Hepatocyte (in vitro differentiated cells): ENCODE measurements around the gene PITX3. TPM values are rescaled to one million over a fixed set of nuclear protein-coding genes. Genes with fewer than 3 reads are reported as not detected.

Experiments used
- DNase-seq: peaks from one replicate; pipeline ENCODE4 v3.0.0-alpha.2; 2016; ENCODE audit warnings: low spot score
- H2AFZ ChIP-seq: fragments of 200-600 bp; sonication (generic); 2 replicates; pipeline ENCODE4 v1.6.0; 2016; ENCODE audit warnings: antibody characterized with exemption, mild to moderate bottlenecking
- H3K27ac ChIP-seq: fragments of 200-600 bp; sonication (generic); 2 replicates; pipeline ENCODE4 v1.5.1; 2016; ENCODE audit warnings: mild to moderate bottlenecking
- H3K27me3 ChIP-seq: fragments of 200-600 bp; sonication (generic); 2 replicates; pipeline ENCODE4 v1.6.1; 2016
- H3K36me3 ChIP-seq: fragments of 200-600 bp; sonication (generic); replicated peaks from 2 replicates; pipeline ENCODE4 v1.5.1; 2016; ENCODE audit warnings: low read depth; ENCODE audit not compliant: insufficient read depth
- H3K4me1 ChIP-seq: fragments of 200-600 bp; sonication (generic); 2 replicates; pipeline ENCODE4 v1.5.1; 2016; ENCODE audit warnings: mild to moderate bottlenecking, moderate library complexity; ENCODE audit not compliant: insufficient read depth
- H3K4me2 ChIP-seq: fragments of 200-600 bp; sonication (generic); 2 replicates; pipeline ENCODE4 v1.6.0; 2016
- H3K4me3 ChIP-seq: fragments of 200-600 bp; sonication (generic); 2 replicates; pipeline ENCODE4 v1.5.1; 2016; ENCODE audit warnings: mild to moderate bottlenecking
- H3K79me2 ChIP-seq: fragments of 200-600 bp; sonication (generic); 2 replicates; pipeline ENCODE4 v1.6.0; 2017; ENCODE audit warnings: mild to moderate bottlenecking
- H3K9me2 ChIP-seq: fragments of 200-600 bp; sonication (generic); replicated peaks from 2 replicates; pipeline ENCODE4 v1.6.0; 2017; ENCODE audit warnings: mild to moderate bottlenecking; ENCODE audit not compliant: insufficient read depth
- H3K9me3 ChIP-seq: fragments of 200-600 bp; sonication (generic); 2 replicates; pipeline ENCODE4 v1.5.1; 2016; ENCODE audit warnings: low read depth, mild to moderate bottlenecking
- H4K20me1 ChIP-seq: fragments of 200-600 bp; sonication (generic); 2 replicates; pipeline ENCODE4 v1.6.0; 2016; ENCODE audit warnings: mild to moderate bottlenecking; ENCODE audit not compliant: insufficient read depth, poor library complexity, severe bottlenecking
- EZH2 ChIP-seq: fragments of 200-600 bp; sonication (generic); IDR thresholded peaks from 2 replicates; pipeline ENCODE4 v1.6.1; 2016; ENCODE audit warnings: antibody characterized with exemption, mild to moderate bottlenecking, borderline replicate concordance
- EZH2phosphoT487 ChIP-seq: fragments of 200-600 bp; sonication (generic); IDR thresholded peaks from one replicate; pipeline ENCODE4 v1.6.1; 2018; ENCODE audit warnings: antibody characterized with exemption, mild to moderate bottlenecking, low read depth, moderate library complexity; ENCODE audit not compliant: unreplicated experiment, severe bottlenecking
- WGBS: methylation state at CpG from one replicate; pipeline ENCODE4 v1.1.6; 2016; ENCODE audit warnings: low lambda C conversion rate; ENCODE audit errors: missing lambda C conversion rate; 5-methylcytosine and 5-hydroxymethylcytosine counted together
- polyA plus RNA-seq: library from polyadenylated mRNA; unstranded; fragments of >200 nt; fragmentation: Nextera tagmentation; extraction: Ambion mirVana; gene quantifications from 2 replicates; pipeline ENCODE4 v1.2.1, GENCODE V29; 2016
- total RNA-seq: library from RNA; depleted of rRNA; stranded (reverse); fragments of >200 nt; gene quantifications from 2 replicates; pipeline ENCODE4 v1.2.3, GENCODE V29; 2014
- TF ChIP-seq, protein P1 (sequence below): fragments of 200-600 bp; sonication (generic); IDR thresholded peaks from 2 replicates; pipeline ENCODE4 v1.5.1; 2016; ENCODE audit warnings: antibody characterized with exemption, mild to moderate bottlenecking; ENCODE audit not compliant: poor library complexity

The PITX3 gene
- total and polyA plus RNA-seq, 2 experiments from 2014 or later, result 0.52 TPM; not detected in 1

DNA sequence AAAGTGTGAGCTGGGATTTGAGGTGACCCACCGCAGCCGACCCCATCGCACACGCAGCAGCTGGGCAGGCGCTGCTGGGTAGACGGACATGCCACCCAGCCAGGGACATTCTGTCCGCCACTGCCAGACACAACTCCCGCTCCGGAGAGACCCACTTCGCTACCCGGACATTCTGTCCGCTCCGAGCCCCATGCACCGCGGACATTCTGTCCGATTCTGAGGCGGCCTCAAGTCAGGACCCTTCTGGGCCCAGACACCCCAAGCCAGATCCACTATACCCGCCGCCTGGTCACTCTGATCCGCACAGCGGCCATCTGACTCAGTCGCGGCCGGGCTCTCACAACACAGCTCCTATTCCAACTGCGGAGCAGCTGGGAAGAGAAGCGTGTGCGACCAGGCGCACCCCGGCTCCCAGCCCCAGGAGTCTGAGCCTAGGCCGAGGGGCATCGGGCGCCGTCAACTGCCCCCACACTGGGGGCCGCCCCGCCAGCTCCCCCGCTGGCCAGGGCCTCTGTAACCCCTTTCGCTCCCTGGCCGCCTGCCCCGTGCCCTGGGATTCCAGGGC, 763 bp downstream of the PITX3 start:
- peak overlapping the region; percentile 43 for H3K4me3 ChIP-seq

DNA sequence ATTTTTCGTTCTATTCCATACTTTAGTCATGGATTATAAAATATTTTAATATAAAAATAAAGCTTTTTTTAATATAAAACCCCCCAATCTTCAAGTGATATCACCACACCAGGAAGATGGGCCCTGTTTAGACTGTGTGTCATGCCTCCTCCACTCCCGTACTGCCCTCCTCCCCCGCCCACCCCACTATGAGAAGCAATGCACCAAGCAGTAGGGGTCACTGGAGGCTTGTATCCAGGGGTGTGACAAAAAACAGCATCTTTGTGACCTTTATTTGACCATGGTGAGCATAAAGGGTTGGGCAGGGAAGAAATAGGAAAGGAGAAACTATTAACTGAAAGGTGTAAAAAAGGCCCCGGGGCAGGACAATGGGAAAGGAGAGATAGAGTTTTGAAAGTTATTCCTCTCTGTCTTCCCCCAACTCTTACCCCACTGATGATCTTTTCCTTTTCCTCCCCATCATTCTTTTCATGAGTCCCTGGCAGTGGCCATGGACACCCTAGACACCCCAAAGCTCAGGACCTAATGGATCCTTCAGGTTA, 3.5 kb downstream of the PITX3 start:
- Histone ChIP-seq H3K27ac (no peak overlapping the region), H3K4me3 (no peak overlapping the region), H3K9me2 (no peaks in the 10 kb centered on the region), H3K4me2 (no peak overlapping the region), H3K4me1 (peaks cover 3% of the 10 kb centered on the region), H3K9me3 (no peaks in the 10 kb centered on the region), H3K79me2 (no peaks in the 10 kb centered on the region), H4K20me1 (no peaks in the 10 kb centered on the region), H2AFZ (no peak overlapping the region), H3K27me3 (peaks cover 61% of the 10 kb centered on the region), H3K36me3 (no peaks in the 10 kb centered on the region)
- 67% methylated on average over 4 of the region's 4 CpGs for WGBS
- TF ChIP-seq, protein P1, sequence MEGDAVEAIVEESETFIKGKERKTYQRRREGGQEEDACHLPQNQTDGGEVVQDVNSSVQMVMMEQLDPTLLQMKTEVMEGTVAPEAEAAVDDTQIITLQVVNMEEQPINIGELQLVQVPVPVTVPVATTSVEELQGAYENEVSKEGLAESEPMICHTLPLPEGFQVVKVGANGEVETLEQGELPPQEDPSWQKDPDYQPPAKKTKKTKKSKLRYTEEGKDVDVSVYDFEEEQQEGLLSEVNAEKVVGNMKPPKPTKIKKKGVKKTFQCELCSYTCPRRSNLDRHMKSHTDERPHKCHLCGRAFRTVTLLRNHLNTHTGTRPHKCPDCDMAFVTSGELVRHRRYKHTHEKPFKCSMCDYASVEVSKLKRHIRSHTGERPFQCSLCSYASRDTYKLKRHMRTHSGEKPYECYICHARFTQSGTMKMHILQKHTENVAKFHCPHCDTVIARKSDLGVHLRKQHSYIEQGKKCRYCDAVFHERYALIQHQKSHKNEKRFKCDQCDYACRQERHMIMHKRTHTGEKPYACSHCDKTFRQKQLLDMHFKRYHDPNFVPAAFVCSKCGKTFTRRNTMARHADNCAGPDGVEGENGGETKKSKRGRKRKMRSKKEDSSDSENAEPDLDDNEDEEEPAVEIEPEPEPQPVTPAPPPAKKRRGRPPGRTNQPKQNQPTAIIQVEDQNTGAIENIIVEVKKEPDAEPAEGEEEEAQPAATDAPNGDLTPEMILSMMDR, result no peak
- TF ChIP-seq EZH2 (no peak), EZH2phosphoT487 (no peak)
- no peak for DNase-seq

More for the DNA sequence above, 763 bp downstream of the PITX3 start:
- no peaks in the 10 kb centered on the region for H3K9me3 ChIP-seq
- peaks cover 47% of the 10 kb centered on the region for H3K27me3 ChIP-seq
- no peaks in the 10 kb centered on the region for H3K79me2 ChIP-seq
- no peak overlapping the region for H2AFZ ChIP-seq
- H3K4me2 ChIP-seq, result peak overlapping the region; percentile 93
- no peaks in the 10 kb centered on the region for H4K20me1 ChIP-seq
- H3K9me2 ChIP-seq, result no peaks in the 10 kb centered on the region
- 27% methylated on average over 36 of the region's 39 CpGs for WGBS
- H3K4me1 ChIP-seq, result peaks cover 3% of the 10 kb centered on the region
- TF ChIP-seq EZH2, result no peak
- TF ChIP-seq EZH2phosphoT487, result no peak
- TF ChIP-seq, protein P1, result no peak
- DNase-seq, result no peak
- H3K36me3 ChIP-seq, result no peaks in the 10 kb centered on the region
- H3K27ac ChIP-seq, result no peak overlapping the region

DNA sequence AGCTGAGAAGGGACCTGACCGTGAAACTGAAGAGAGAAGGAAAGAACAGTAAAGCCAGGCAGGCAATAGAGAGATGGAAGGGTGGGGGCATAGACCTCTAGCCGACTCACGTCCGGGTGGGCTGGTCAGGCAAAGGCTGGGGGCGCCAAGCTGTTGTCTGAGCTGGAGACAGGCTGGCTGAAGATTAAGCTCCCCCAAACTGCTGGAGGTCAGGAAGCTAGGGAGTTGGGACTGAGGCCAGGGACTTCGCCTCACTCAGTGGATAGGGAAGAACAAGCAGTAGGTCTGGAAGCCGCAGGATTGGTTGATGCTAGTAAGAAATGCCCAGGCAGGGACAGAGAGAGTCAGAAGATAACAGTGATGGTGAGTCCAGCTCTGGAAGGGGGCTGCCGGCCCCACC, 5.3 kb downstream of the PITX3 start:
- H3K36me3 ChIP-seq, result no peaks in the 10 kb centered on the region
- H3K9me2 ChIP-seq, result no peaks in the 10 kb centered on the region
- H3K79me2 ChIP-seq, result no peaks in the 10 kb centered on the region
- H3K9me3 ChIP-seq, result no peaks in the 10 kb centered on the region
- no peak overlapping the region for H3K4me3 ChIP-seq
- H2AFZ ChIP-seq, result no peak overlapping the region
- H3K4me2 ChIP-seq, result no peak overlapping the region
- no peak for DNase-seq
- TF ChIP-seq EZH2, result no peak
- TF ChIP-seq, protein P1, result no peak
- TF ChIP-seq EZH2phosphoT487, result no peak
- no peaks in the 10 kb centered on the region for H4K20me1 ChIP-seq
- WGBS, result 64% methylated on average over 8 of the region's 8 CpGs
- H3K4me1 ChIP-seq, result peaks cover 9% of the 10 kb centered on the region
- no peak overlapping the region for H3K27ac ChIP-seq
- peaks cover 76% of the 10 kb centered on the region for H3K27me3 ChIP-seq
